Measurements from ENCODE around the gene RNF32. TPM values are rescaled to one million over a fixed set of nuclear protein-coding genes. Genes with fewer than 3 reads are reported as not detected.
A peak's percentile ranks its signal among the peaks of the same experiment; 100 is the strongest.

The RNF32 gene
- total and polyA plus RNA-seq, 2 of the 13 experiments (the other 11 are each of a cell fraction or from before 2014, with no cell fraction given), result not detected

DNA sequence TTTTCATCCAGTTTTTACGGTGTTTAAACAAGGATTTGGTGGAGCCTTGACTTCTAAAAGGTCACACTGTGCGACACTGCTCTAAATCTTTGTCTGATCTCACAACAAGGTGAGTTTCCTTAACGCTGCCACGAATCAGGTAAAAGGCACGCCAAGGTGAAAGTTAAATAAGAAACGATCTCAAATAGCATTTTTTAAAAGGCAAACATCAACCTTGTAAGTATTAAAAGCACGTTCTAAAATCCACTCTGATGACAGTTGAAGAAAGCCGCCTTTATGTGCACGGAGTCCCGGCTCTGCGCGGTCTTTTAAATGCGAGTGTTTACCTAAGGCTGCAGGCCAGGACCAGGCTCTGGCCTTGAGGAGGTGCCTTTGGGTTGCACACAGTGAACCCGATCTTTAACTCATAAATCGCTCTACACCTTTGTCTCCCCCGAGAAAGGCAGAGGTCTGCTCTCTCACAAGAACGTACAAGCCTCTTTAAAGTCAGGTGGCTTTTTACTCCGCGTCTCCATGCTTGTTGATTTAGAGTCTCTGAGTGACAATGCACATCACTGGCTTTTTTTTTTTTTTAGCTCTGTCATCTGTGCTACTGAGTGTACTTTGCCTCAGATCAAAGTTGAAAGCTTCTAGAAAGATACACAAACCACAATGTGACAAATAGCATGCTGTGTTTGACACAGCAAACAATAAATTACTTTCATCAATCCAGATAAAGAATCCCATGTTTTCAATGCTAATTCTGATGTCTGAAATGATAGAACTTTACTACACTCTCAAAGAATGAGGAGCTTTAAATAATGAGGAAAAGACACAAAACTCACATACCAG, 25.9 kb upstream of the RNF32 start (continued):
- TF ChIP-seq, protein P1, sequence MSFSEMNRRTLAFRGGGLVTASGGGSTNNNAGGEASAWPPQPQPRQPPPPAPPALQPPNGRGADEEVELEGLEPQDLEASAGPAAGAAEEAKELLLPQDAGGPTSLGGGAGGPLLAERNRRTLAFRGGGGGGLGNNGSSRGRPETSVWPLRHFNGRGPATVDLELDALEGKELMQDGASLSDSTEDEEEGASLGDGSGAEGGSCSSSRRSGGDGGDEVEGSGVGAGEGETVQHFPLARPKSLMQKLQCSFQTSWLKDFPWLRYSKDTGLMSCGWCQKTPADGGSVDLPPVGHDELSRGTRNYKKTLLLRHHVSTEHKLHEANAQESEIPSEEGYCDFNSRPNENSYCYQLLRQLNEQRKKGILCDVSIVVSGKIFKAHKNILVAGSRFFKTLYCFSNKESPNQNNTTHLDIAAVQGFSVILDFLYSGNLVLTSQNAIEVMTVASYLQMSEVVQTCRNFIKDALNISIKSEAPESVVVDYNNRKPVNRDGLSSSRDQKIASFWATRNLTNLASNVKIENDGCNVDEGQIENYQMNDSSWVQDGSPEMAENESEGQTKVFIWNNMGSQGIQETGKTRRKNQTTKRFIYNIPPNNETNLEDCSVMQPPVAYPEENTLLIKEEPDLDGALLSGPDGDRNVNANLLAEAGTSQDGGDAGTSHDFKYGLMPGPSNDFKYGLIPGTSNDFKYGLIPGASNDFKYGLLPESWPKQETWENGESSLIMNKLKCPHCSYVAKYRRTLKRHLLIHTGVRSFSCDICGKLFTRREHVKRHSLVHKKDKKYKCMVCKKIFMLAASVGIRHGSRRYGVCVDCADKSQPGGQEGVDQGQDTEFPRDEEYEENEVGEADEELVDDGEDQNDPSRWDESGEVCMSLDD (CRISPR knock-in tag; IDR thresholded peaks at IDR 0.05; ENCODE audit: borderline replicate concordance), result no peak
- no peak for TF ChIP-seq KDM5B (CRISPR knock-in tag; IDR thresholded peaks at IDR 0.05; ENCODE audit: borderline replicate concordance)
- TF ChIP-seq, protein P2, sequence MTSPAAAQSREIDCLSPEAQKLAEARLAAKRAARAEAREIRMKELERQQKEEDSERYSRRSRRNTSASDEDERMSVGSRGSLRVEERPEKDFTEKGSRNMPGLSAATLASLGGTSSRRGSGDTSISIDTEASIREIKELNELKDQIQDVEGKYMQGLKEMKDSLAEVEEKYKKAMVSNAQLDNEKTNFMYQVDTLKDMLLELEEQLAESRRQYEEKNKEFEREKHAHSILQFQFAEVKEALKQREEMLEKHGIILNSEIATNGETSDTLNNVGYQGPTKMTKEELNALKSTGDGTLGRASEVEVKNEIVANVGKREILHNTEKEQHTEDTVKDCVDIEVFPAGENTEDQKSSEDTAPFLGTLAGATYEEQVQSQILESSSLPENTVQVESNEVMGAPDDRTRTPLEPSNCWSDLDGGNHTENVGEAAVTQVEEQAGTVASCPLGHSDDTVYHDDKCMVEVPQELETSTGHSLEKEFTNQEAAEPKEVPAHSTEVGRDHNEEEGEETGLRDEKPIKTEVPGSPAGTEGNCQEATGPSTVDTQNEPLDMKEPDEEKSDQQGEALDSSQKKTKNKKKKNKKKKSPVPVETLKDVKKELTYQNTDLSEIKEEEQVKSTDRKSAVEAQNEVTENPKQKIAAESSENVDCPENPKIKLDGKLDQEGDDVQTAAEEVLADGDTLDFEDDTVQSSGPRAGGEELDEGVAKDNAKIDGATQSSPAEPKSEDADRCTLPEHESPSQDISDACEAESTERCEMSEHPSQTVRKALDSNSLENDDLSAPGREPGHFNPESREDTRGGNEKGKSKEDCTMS (CRISPR knock-in tag; conservative IDR thresholded peaks at IDR 0.05), result no peak
- TF ChIP-seq, protein P3, sequence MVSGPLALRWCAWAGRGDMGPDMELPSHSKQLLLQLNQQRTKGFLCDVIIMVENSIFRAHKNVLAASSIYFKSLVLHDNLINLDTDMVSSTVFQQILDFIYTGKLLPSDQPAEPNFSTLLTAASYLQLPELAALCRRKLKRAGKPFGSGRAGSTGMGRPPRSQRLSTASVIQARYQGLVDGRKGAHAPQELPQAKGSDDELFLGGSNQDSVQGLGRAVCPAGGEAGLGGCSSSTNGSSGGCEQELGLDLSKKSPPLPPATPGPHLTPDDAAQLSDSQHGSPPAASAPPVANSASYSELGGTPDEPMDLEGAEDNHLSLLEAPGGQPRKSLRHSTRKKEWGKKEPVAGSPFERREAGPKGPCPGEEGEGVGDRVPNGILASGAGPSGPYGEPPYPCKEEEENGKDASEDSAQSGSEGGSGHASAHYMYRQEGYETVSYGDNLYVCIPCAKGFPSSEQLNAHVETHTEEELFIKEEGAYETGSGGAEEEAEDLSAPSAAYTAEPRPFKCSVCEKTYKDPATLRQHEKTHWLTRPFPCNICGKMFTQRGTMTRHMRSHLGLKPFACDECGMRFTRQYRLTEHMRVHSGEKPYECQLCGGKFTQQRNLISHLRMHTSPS (CRISPR knock-in tag; IDR thresholded peaks at IDR 0.05; ENCODE audit: low read depth), result no peak
- TF ChIP-seq TBX3 (IDR thresholded peaks at IDR 0.05; ENCODE audit: borderline replicate concordance), result peak; percentile 96
- TF ChIP-seq, protein P4, sequence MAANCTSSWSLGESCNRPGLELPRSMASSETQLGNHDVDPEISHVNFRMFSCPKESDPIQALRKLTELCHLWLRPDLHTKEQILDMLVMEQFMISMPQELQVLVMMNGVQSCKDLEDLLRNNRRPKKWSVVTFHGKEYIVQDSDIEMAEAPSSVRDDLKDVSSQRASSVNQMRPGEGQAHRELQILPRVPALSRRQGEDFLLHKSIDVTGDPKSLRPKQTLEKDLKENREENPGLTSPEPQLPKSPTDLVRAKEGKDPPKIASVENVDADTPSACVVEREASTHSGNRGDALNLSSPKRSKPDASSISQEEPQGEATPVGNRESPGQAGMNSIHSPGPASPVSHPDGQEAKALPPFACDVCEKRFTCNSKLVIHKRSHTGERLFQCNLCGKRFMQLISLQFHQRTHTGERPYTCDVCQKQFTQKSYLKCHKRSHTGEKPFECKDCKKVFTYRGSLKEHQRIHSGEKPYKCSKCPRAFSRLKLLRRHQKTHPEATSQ (CRISPR knock-in tag; IDR thresholded peaks at IDR 0.05; ENCODE audit: borderline replicate concordance), result no peak
- no peak for TF ChIP-seq MATR3 (CRISPR knock-in tag; IDR thresholded peaks at IDR 0.05)
- TF ChIP-seq, protein P5, sequence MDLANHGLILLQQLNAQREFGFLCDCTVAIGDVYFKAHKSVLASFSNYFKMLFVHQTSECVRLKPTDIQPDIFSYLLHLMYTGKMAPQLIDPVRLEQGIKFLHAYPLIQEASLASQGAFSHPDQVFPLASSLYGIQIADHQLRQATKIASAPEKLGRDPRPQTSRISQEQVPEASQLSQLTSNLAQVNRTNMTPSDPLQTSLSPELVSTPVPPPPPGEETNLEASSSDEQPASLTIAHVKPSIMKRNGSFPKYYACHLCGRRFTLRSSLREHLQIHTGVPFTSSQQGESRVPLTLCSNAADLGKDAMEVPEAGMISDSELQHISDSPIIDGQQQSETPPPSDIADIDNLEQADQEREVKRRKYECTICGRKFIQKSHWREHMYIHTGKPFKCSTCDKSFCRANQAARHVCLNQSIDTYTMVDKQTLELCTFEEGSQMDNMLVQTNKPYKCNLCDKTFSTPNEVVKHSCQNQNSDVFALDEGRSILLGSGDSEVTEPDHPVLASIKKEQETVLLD (CRISPR knock-in tag; IDR thresholded peaks at IDR 0.05; ENCODE audit: low read depth), result no peak
- no peak for TF ChIP-seq EZH2 (conservative IDR thresholded peaks at IDR 0.05; ENCODE audit: low read depth, low read length)
- TF ChIP-seq ELF4 (CRISPR knock-in tag; IDR thresholded peaks at IDR 0.05; ENCODE audit: borderline replicate concordance), result peak; percentile 68
- TF ChIP-seq, protein P6, sequence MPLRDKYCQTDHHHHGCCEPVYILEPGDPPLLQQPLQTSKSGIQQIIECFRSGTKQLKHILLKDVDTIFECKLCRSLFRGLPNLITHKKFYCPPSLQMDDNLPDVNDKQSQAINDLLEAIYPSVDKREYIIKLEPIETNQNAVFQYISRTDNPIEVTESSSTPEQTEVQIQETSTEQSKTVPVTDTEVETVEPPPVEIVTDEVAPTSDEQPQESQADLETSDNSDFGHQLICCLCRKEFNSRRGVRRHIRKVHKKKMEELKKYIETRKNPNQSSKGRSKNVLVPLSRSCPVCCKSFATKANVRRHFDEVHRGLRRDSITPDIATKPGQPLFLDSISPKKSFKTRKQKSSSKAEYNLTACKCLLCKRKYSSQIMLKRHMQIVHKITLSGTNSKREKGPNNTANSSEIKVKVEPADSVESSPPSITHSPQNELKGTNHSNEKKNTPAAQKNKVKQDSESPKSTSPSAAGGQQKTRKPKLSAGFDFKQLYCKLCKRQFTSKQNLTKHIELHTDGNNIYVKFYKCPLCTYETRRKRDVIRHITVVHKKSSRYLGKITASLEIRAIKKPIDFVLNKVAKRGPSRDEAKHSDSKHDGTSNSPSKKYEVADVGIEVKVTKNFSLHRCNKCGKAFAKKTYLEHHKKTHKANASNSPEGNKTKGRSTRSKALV (CRISPR knock-in tag; IDR thresholded peaks at IDR 0.05), result no peak
- peak; percentile 90 for TF ChIP-seq NFKBIZ (CRISPR knock-in tag; IDR thresholded peaks at IDR 0.05)
- no peak for TF ChIP-seq ZNF792 (CRISPR knock-in tag; IDR thresholded peaks at IDR 0.05)
- peak; percentile 82 for TF ChIP-seq HMG20A (CRISPR knock-in tag; IDR thresholded peaks at IDR 0.05; ENCODE audit: borderline replicate concordance)
- peak; percentile 84 for TF ChIP-seq FOXK2 (IDR thresholded peaks at IDR 0.05)
- TF ChIP-seq STAT5B (CRISPR knock-in tag; IDR thresholded peaks at IDR 0.05), result no peak
- no peak for TF ChIP-seq ZNF34 (CRISPR knock-in tag; IDR thresholded peaks at IDR 0.05; ENCODE audit: borderline replicate concordance)

Measured in HepG2 (cell line).